ENCODE results near the gene TIMD4.
"Not testable (repeated sequence)": the region's sequence is repeated elsewhere in the genome, so short reads cannot be mapped to it uniquely, and the experiment has no call there.

The TIMD4 gene

GRCh38 chr5:156963125-156963524 is at the start of gene TIMD4:
TSS of gene TIMD4 (minus strand) at chr5:156963226. CDS start at chr5:156963198, 28 bp downstream.
- DNase-seq, result no peak

DNA sequence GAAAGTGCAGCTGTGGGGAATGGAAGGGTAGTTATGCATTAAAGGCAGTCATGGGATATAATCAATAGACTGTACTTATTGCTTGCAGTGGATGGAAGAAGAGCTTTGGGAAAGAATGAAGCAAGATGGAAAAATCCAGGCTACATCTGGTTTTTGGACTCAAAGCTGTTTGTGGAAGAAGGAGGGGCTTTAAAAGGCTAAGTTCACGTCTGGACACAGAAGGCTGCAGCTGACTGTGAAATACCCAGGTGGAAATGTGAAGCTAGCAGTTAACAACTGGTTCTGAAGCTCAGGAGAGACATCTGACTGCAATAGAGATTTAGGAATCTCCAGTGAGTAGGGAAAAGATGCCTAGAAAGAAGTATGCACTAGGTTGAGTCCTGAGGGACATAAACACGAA is 43.2 kb upstream of the TIMD4 start:
- DNase-seq, result no peak

- no peak for DNase-seq
These were observed 42.0 kb upstream of the TIMD4 start for GRCh38 chr5:157004893-157005551.

GRCh38 chr5:156991714-156992113 is 28.7 kb upstream of the TIMD4 start:
- DNase-seq, result no peak

DNA sequence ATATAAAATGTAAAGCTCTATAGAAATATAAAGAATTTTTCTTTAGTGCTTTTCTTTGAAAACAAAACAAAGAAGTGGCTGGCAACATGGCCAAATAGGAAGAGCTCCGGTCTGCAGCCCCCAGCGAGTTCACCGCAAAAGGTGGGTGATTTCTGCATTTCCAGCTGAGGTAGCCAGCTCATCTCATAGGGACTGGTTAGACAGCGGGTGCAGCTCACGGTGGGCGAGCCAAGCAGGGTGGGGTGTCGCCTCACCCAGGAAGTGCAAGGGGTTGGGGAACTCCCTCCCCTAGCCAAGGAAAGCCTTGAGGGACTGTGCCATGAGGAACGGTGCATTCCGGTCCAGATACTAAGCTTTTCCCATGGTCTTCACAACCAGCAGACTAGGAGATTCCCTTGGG is 21.0 kb upstream of the TIMD4 start:
- no peak for DNase-seq

DNA sequence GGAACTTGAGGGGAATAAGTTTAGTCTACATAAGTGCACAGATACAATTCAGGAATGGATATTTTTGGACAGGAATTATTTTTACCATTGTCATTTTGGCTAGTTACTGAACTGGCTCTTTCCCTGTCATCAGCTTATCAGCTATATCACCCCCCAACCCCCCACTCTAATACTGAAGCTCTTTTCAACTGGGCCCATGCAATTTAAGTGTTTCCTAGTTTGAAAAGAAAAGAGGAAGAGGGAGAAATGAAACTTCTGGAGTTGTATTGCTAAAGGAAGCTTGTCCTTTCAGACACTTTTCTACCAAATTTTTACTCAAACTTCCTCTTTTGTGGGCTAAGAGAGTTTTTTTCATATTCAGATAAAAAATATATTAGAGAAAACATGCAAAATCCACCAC is 18.5 kb upstream of the TIMD4 start:
- peak; percentile 40 to 62 for DNase-seq

DNA sequence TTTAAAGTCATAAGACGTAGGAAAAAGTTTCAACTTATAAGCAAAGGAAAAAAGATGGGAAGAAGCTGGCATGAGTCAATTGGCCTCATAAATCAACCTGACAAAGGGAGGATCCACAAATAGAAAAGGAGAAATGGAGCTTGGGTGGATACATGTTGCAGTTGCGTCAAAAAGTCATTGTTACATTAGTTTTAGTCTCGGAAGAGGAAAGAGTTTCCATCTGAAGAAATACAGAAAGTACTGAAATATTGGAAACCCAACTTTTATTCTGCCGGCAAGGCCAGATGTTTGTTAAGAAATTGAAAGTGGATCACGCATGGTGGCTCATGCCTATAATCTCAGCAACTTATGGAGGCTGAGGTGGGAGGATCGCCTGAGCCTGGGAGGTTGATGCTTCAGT is 11.3 kb upstream of the TIMD4 start:
- peak; percentile 44 to 59 for DNase-seq

- DNase-seq, result no peak
These were observed 9.0 kb upstream of the TIMD4 start for GRCh38 chr5:156971848-156972525.

- DNase-seq, result no peak
These were observed 8.4 kb upstream of the TIMD4 start for GRCh38 chr5:156971415-156971814.

DNA sequence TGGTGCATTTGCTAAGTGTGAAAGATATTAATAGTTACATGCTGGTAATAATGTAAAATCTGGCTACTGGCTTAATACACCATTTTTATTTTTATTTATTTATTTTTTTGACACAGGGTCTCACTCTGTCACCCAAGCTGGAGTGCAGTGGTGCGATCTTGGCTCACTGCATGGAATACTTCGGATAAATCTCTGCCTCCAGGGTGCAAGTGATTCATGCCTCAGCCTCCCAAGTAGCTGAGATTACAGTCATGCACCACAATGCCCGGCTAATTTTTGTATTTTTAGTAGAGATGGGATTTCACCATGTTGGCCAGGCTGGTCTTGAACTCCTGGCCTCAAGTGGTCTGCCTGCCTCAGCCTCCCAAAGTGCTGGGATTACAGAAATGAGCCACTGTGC is 4.4 kb upstream of the TIMD4 start:
- DNase-seq, result not testable (repeated sequence)

- DNase-seq, result no peak
These were observed 6.7 kb downstream of the TIMD4 start for GRCh38 chr5:156956321-156956720.

GRCh38 chr5:156951359-156951758 is 11.7 kb downstream of the TIMD4 start:
- no peak for DNase-seq

- DNase-seq, result no peak
These were observed 12.3 kb downstream of the TIMD4 start for GRCh38 chr5:156950716-156951115.

- no peak for DNase-seq
These were observed 13.6 kb downstream of the TIMD4 start for GRCh38 chr5:156949424-156949823.

- DNase-seq, result no peak
These were observed 15.1 kb downstream of the TIMD4 start for GRCh38 chr5:156947925-156948324.

DNA sequence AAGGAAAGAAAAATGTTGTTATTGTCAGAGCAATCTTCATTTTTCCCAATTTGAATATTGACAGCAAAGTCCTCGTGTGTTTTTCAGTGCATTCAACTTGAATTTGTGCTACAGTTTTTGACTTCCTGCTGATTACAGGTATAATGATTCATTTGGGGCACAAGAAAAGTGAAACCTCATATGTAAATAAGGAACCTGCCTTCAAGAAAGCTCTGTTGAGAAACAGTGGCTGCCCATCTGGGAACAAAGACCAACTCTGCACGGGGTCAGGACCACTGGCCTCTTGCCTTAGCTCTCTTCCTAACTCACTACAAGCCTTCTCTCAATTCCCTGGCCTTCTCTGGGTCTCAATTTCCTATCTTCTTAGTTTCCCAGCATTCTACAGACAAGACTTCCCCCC is 21.0 kb downstream of the TIMD4 start:
- no peak for DNase-seq

- not testable (repeated sequence) for DNase-seq
These were observed 22.6 kb downstream of the TIMD4 start for GRCh38 chr5:156940462-156940861.

- no peak for DNase-seq
These were observed 26.1 kb downstream of the TIMD4 start for GRCh38 chr5:156936972-156937371.

DNA sequence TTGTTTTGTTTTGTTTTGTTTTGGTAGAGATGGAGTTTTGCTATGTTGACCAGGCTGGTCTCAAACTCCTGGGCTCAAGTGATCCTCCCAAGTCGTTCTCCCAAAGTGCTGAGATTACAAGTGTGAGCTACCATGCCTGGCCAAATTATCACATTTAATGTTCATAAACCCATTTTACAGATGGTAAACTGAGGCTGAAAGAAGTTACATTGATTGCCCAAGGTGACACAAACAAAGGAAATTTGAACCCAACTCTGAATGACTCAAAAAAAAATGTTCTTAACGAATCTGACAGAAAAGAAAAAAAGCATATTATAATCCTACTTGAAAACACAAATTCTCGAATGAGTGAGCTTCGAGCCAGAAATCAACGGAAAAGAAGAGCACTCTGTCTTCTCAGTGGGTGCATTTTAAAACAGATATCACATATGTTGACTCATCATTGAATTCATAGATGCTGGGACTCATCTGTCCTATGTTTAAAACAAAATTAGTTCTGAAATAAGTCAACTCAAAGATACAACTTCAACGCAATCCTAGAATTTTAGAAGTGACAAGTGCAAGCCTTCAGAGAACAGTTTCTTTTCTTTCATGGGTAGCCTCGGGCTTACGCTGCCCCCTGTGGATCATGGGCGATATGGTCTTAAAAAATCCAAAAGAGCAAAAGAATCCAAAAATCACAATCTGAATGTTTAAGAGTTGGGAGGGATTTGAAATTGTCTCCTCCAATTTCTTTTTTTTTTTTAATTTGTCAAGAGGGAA is 28.4 kb downstream of the TIMD4 start:
- DNase-seq, result peak in 1 of 2 donors; percentile 47

GRCh38 chr5:156929366-156929948 is 33.6 kb downstream of the TIMD4 start:
- DNase-seq, result no peak

GRCh38 chr5:156927545-156927944 is 35.5 kb downstream of the TIMD4 start:
- no peak for DNase-seq

DNA sequence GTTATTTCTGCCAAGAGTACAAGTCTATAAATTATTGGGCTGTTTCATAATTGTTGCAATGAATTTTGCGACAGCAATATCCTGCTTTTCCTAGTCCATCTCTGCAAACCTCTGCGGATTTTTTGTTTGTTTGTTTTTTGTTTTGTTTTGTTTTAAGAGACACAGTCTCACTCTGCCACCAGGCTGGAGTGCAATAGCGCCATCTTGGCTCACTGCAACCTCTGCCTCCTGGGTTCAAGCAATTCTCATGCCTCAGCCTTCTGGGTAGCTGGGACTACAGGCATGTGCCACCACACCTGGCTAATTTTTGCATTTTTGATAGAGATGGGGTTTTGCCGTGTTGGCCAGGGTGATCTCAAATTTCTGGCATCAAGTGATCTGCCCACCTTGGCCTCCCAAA is 37.3 kb downstream of the TIMD4 start:
- not testable (repeated sequence) for DNase-seq

DNA sequence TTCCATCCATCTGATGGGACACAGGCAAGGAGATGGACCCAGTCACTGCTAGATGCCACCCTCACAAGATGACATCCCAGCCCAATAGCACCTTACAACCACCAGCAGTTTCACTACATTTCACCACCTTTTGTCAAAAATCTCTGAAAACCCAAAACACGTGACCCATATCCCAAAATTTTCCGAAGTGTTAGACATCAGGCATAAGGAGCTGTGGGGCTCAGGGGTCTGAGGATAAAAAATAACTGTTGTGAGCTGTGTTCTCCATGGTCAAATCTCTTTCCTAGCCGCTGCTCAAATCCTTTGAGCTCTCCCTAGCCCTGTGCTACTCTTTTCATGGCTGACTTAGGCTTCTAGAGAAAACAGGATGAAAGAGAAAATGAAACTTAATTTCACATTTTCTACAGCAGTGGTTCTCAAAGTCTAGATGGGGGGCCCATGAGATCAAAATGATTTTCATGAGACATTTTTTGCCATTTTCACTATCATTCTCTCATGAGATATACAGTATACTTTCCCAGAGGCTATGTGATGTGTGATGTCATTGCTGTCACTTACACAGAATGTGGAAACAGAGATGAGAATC is 40.7 kb downstream of the TIMD4 start:
- no peak for DNase-seq
